OCI-LY7 (cell line): ENCODE results near the gene RNASEL. TPM values are rescaled to one million over a fixed set of nuclear protein-coding genes. Genes with fewer than 3 reads are reported as not detected.
A peak's percentile ranks its signal among the peaks of the same experiment; 100 is the strongest.

Source experiments
- BruUV-seq: library from RNA; stranded (reverse); fragments of 400-500 nt; replicated peaks from 2 replicates; lab custom pipeline; 2021; lab: Mats Ljungman, UMichigan
- CTCF ChIA-PET: fragments of 300-600 bp; sonication (Branson Sonifier 250); formaldehyde crosslinking; loops from one replicate; lab custom pipeline; 2022; ENCODE audit warnings: antibody characterized with exemption; ENCODE audit not compliant: unreplicated experiment; lab: Charles Lee
- POLR2A ChIA-PET: fragments of 300-600 bp; sonication (Branson Sonifier 250); formaldehyde crosslinking; loops from one replicate; lab custom pipeline; 2022; ENCODE audit warnings: antibody characterized with exemption; lab: Charles Lee
- DNase-seq: peaks from one replicate; pipeline ENCODE4 v3.0.0-alpha.2; 2015; ENCODE audit warnings: low spot score
- H2AFZ ChIP-seq: fragments of 200-600 bp; sonication (generic), shearing (Covaris generic); 2 replicates; pipeline ENCODE4 v1.6.1; 2014; ENCODE audit warnings: mild to moderate bottlenecking, antibody characterized with exemption, low read length, moderate library complexity
- H3K27ac ChIP-seq: fragments of 200-600 bp; sonication (generic); 2 replicates; pipeline ENCODE4 v1.5.1; 2014; ENCODE audit warnings: mixed run types, low read depth, mild to moderate bottlenecking, moderate library complexity, low read length, inconsistent platforms; ENCODE audit not compliant: poor library complexity, severe bottlenecking
- H3K36me3 ChIP-seq: fragments of 200-600 bp; sonication (generic); 2 replicates; pipeline ENCODE4 v1.6.1; 2014; ENCODE audit warnings: mild to moderate bottlenecking, antibody characterized with exemption, low read length, moderate library complexity, mixed read lengths; ENCODE audit not compliant: insufficient read depth
- H3K4me1 ChIP-seq: fragments of 200-600 bp; sonication (generic); 2 replicates; pipeline ENCODE4 v1.5.1; 2014; ENCODE audit warnings: mild to moderate bottlenecking, low read length; ENCODE audit not compliant: insufficient read depth, poor library complexity, severe bottlenecking
- H3K4me2 ChIP-seq: fragments of 200-600 bp; sonication (generic); 2 replicates; pipeline ENCODE4 v1.6.1; 2014; ENCODE audit warnings: mild to moderate bottlenecking, low read length
- H3K4me3 ChIP-seq: fragments of 200-600 bp; sonication (generic); 2 replicates; pipeline ENCODE4 v1.5.1; 2014; ENCODE audit warnings: mild to moderate bottlenecking, low read depth, low read length; ENCODE audit not compliant: poor library complexity, severe bottlenecking
- H3K79me2 ChIP-seq: fragments of 200-600 bp; sonication (generic); 2 replicates; pipeline ENCODE4 v1.6.1; 2016; ENCODE audit warnings: low read depth, mild to moderate bottlenecking, low read length, moderate library complexity, mixed read lengths; ENCODE audit not compliant: insufficient read depth
- H3K9me2 ChIP-seq: fragments of 200-600 bp; sonication (generic); 2 replicates; pipeline ENCODE4 v1.6.1; 2016; ENCODE audit warnings: mild to moderate bottlenecking, low read length, mixed read lengths; ENCODE audit not compliant: insufficient read depth
- H3K9me3 ChIP-seq: fragments of 200-600 bp; sonication (generic); 2 replicates; pipeline ENCODE4 v1.6.1; 2014; ENCODE audit warnings: mild to moderate bottlenecking, mixed run types, low read length, mixed read lengths
- H4K20me1 ChIP-seq: fragments of 200-600 bp; sonication (generic); 2 replicates; pipeline ENCODE4 v1.6.1; 2014; ENCODE audit warnings: mild to moderate bottlenecking, antibody characterized with exemption, low read length, moderate library complexity, mixed read lengths; ENCODE audit not compliant: insufficient read depth
- CTCF ChIP-seq: fragments of 200-600 bp; sonication (generic); conservative IDR thresholded peaks from 2 replicates; pipeline ENCODE4 v1.5.1; 2014; ENCODE audit warnings: mild to moderate bottlenecking, antibody characterized with exemption, low read length, moderate library complexity, mixed read lengths
- EZH2phosphoT487 ChIP-seq: fragments of 200-600 bp; sonication (generic); IDR thresholded peaks from 2 replicates; pipeline ENCODE4 v1.6.1; 2018; ENCODE audit warnings: low read depth, borderline replicate concordance, mild to moderate bottlenecking, mixed run types, antibody characterized with exemption, low read length, moderate library complexity, mixed read lengths
- intact Hi-C: fragments of 100-400 bp; cut with micrococcal nuclease; formaldehyde crosslinking; loops from one replicate; pipeline ENCODE4 v1.10.0; 2022; ENCODE audit not compliant: unreplicated experiment
- small RNA-seq: library from RNA; depleted of rRNA; stranded (forward); fragments of <200 nt; gene quantifications from one replicate; pipeline ENCODE3, GENCODE V24; 2014
- total RNA-seq, 2 experiments: library from RNA; depleted of rRNA in 1 of 2; stranded (reverse); fragments of >200 nt in 1 of 2; shearing (Covaris generic) in 1 of 2; gene quantifications; 2 replicates each; pipeline ENCODE4 v1.2.3, GENCODE V29; 2014 to 2022

The RNASEL gene
- total RNA-seq, 2 experiments from 2014 or later: 2.2 to 4.0 TPM

DNA sequence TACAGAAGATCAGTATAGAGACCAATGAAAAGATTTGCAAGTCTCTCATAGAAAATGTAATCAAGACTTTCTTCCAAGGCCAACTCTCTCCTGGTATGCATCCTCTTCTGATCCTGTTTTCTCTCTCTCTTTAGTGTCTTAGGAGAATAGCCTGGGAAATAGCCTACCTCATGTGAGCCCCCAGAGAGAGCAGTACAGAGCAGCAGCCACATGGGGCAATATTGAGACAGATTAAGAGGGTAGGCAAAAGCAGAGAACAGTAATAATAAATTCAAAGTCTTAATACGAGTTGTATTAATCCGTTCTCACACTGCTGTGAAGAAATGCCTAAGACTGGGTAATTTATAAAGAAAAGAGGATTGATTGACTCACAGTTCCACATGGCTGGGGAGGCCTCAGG lies 61.4 kb downstream of the RNASEL start:
- no peak overlapping the region for H3K27ac ChIP-seq
- no TSS peak for BruUV-seq
- ChIA-PET POLR2A (no interaction called here), CTCF (no interaction called here)
- no peaks in the 10 kb centered on the region for H3K36me3 ChIP-seq
- H3K9me3 ChIP-seq: no peaks in the 10 kb centered on the region
- H3K4me3 ChIP-seq: no peak overlapping the region
- H3K79me2 ChIP-seq: no peaks in the 10 kb centered on the region
- no peaks in the 10 kb centered on the region for H4K20me1 ChIP-seq
- H3K9me2 ChIP-seq: no peaks in the 10 kb centered on the region
- H3K4me1 ChIP-seq: no peaks in the 10 kb centered on the region
- no peak overlapping the region for H3K4me2 ChIP-seq
- intact Hi-C loops: no loop called here
- no peak for DNase-seq
- no peak for TF ChIP-seq EZH2phosphoT487
- TF ChIP-seq CTCF: peak; percentile 60
- no peak overlapping the region for H2AFZ ChIP-seq

DNA sequence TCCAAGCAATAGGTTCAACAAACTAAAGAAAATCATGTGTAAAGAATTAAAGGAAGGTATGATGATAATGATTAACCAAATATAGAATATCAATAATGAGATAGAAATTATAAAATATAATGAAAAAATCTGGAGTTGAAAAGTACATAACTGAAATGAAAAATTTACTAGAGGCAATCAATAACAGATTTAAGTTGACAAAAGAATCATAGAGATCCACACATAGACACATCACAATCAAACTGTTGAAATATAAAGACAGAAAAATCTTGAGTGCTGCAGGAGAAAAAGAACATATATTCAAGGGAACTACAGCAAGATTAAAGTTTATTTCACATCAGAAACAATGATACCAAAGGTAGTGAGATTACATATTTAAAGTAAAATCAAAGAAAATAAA lies 63.7 kb downstream of the RNASEL start:
- no peaks in the 10 kb centered on the region for H3K9me2 ChIP-seq
- TF ChIP-seq CTCF (no peak), EZH2phosphoT487 (no peak)
- H3K4me2 ChIP-seq: no peak overlapping the region
- no peaks in the 10 kb centered on the region for H4K20me1 ChIP-seq
- BruUV-seq: no TSS peak
- H3K36me3 ChIP-seq: no peaks in the 10 kb centered on the region
- H3K27ac ChIP-seq: no peak overlapping the region
- intact Hi-C loops: no loop called here
- no peak overlapping the region for H2AFZ ChIP-seq
- POLR2A ChIA-PET: no interaction called here
- CTCF ChIA-PET: no interaction called here
- no peak overlapping the region for H3K4me3 ChIP-seq
- no peaks in the 10 kb centered on the region for H3K79me2 ChIP-seq
- H3K4me1 ChIP-seq: no peaks in the 10 kb centered on the region
- DNase-seq: no peak
- H3K9me3 ChIP-seq: no peaks in the 10 kb centered on the region

Small RNA genes lying within 50 kb of the gene (small RNA-seq; reads per million reads assigned to genes)
- gene RF00017: not detected

Other genes with a start within 250 kb of the RNASEL start
- gene GLUL, start 197.5 kb downstream of the RNASEL start, total RNA-seq (2014; rRNA removed; shearing (Covaris generic)): not detected in 2 replicates
- not detected in 2 replicates for gene GLUL, start 197.5 kb downstream of the RNASEL start, total RNA-seq (2022)
- not detected in 2 replicates for gene TEDDM1, start 188.6 kb downstream of the RNASEL start, total RNA-seq (2014; rRNA removed; shearing (Covaris generic))
- not detected in 2 replicates for gene TEDDM1, start 188.6 kb downstream of the RNASEL start, total RNA-seq (2022)
- gene RGSL1, start 139.1 kb downstream of the RNASEL start, total RNA-seq (2014; rRNA removed; shearing (Covaris generic)): not detected in 2 replicates
- not detected in 2 replicates for gene RGSL1, start 139.1 kb downstream of the RNASEL start, total RNA-seq (2022)
- gene RGS16, start 15.1 kb upstream of the RNASEL start, total RNA-seq (2014; rRNA removed; shearing (Covaris generic)): 17.9 and 20.1 TPM in 2 replicates
- gene RGS16, start 15.1 kb upstream of the RNASEL start, total RNA-seq (2022): 22.5 and 29.5 TPM in 2 replicates
- gene RGS8, start 95.3 kb upstream of the RNASEL start, total RNA-seq (2014; rRNA removed; shearing (Covaris generic)): 0.10 TPM in 1 of 2 replicates, not detected in the other
- gene RGS8, start 95.3 kb upstream of the RNASEL start, total RNA-seq (2022): 0.31 and 1.2 TPM in 2 replicates
- gene NPL, start 200.5 kb upstream of the RNASEL start, total RNA-seq (2014; rRNA removed; shearing (Covaris generic)): 2.2 and 4.1 TPM in 2 replicates
- gene NPL, start 200.5 kb upstream of the RNASEL start, total RNA-seq (2022): 6.3 and 7.0 TPM in 2 replicates